HepG2 (cell line): ENCODE data around the gene HNRNPF. TPM values are rescaled to one million over a fixed set of nuclear protein-coding genes. Genes with fewer than 3 reads are reported as not detected.

Experiments
- AKNA ChIP-seq: sonication (generic); formaldehyde crosslinking; IDR thresholded peaks from 2 replicates; pipeline ENCODE4 v1.4.0; 2020; ENCODE audit warnings: missing genetic modification reagents, borderline replicate concordance
- CEBPG ChIP-seq: IDR thresholded peaks from 2 replicates; pipeline ENCODE4 v1.6.1; 2016
- DMAP1 ChIP-seq: IDR thresholded peaks from 2 replicates; pipeline ENCODE4 v1.6.1; 2016
- FOXA1 ChIP-seq, 2 experiments: fragments of 450-650 bp in 1 of 2; sonication (generic) in 1 of 2; formaldehyde crosslinking in 1 of 2; IDR thresholded peaks; 2 replicates each; pipeline versions ENCODE4 v1.4.0 to v1.6.1; 2016 to 2020; ENCODE audit warnings: missing genetic modification reagents in 1 of 2
- FOXO1 ChIP-seq: sonication (generic); formaldehyde crosslinking; IDR thresholded peaks from 2 replicates; pipeline ENCODE4 v1.4.0; 2020; ENCODE audit warnings: missing genetic modification reagents
- HHEX ChIP-seq: IDR thresholded peaks from 2 replicates; pipeline ENCODE4 v1.6.1; 2016; ENCODE audit warnings: control low read depth
- RAD21 ChIP-seq: fragments of 450-650 bp; formaldehyde crosslinking; IDR thresholded peaks from 2 replicates; pipeline ENCODE4 v1.5.0; 2020; ENCODE audit warnings: mild to moderate bottlenecking
- SRSF1 ChIP-seq: fragments of 200-400 bp; formaldehyde crosslinking; optimal IDR thresholded peaks from 2 replicates; pipeline ENCODE3; 2017; ENCODE audit warnings: mild to moderate bottlenecking, low read depth, low read length, moderate library complexity
- ZBTB33 ChIP-seq: sonication (generic); formaldehyde crosslinking; IDR thresholded peaks from 2 replicates; pipeline ENCODE4 v1.4.0; 2020; ENCODE audit warnings: missing genetic modification reagents
- ZMAT3 ChIP-seq: sonication (generic); formaldehyde crosslinking; conservative IDR thresholded peaks from 2 replicates; pipeline ENCODE4 v1.7.0; 2021; ENCODE audit warnings: missing genetic modification reagents
- ZNF160 ChIP-seq: sonication (generic); formaldehyde crosslinking; IDR thresholded peaks from 2 replicates; pipeline ENCODE4 v1.8.0; 2022; ENCODE audit warnings: mild to moderate bottlenecking, inconsistent platforms, missing genetic modification reagents
- ZNF451 ChIP-seq: sonication (generic); formaldehyde crosslinking; IDR thresholded peaks from 2 replicates; pipeline ENCODE4 v1.5.0; 2020; ENCODE audit warnings: mild to moderate bottlenecking, missing genetic modification reagents
- ZNF709 ChIP-seq: sonication (generic); formaldehyde crosslinking; IDR thresholded peaks from 2 replicates; pipeline ENCODE4 v1.5.0; 2020; ENCODE audit warnings: mild to moderate bottlenecking, missing genetic modification reagents
- ZNF891 ChIP-seq: sonication (generic); formaldehyde crosslinking; IDR thresholded peaks from 2 replicates; pipeline ENCODE4 v1.5.0; 2020; ENCODE audit warnings: mild to moderate bottlenecking, missing genetic modification reagents
- polyA plus RNA-seq, 8 experiments: library from polyadenylated mRNA; depleted of rRNA in 3 of 8; stranded (reverse) in 7 of 8; unstranded in 1 of 8; fragments of >200 nt; fragmentation: Illumina TruSeq in 4 of 8; extraction: Trizol in 4 of 8; gene quantifications; 2 replicates each; pipeline versions ENCODE4 v1.2.1 to v1.2.3, GENCODE V29; 2011 to 2016; ENCODE audit warnings: low read depth in 4 of 8, missing spikeins in 1 of 8, mixed read lengths in 1 of 8; ENCODE audit not compliant: insufficient read depth in 1 of 8
- total RNA-seq, 5 experiments: library from RNA; depleted of rRNA; stranded (reverse); fragments of >200 nt; fragmentation: Illumina TruSeq; extraction: Trizol; gene quantifications; 2 replicates each; pipeline ENCODE4 v1.2.3, GENCODE V29; 2016; ENCODE audit warnings: low read depth in 1 of 5
- TF ChIP-seq, protein P1 (sequence below): sonication (generic); formaldehyde crosslinking; IDR thresholded peaks from 2 replicates; pipeline ENCODE4 v1.4.0; 2020; ENCODE audit warnings: low read depth, mild to moderate bottlenecking, missing genetic modification reagents
- TF ChIP-seq, protein P2 (sequence below): sonication (generic); formaldehyde crosslinking; IDR thresholded peaks from 2 replicates; pipeline ENCODE4 v1.4.0; 2020; ENCODE audit warnings: mild to moderate bottlenecking, missing genetic modification reagents
- TF ChIP-seq, protein P3 (sequence below): sonication (generic); formaldehyde crosslinking; IDR thresholded peaks from 2 replicates; pipeline ENCODE4 v1.4.0; 2020; ENCODE audit warnings: missing genetic modification reagents, mild to moderate bottlenecking, borderline replicate concordance

Gene HNRNPF
- total and polyA plus RNA-seq, 2 of the 13 experiments (the other 11 are each of a cell fraction or from before 2014, with no cell fraction given) = 166 to 308 TPM

GRCh38 chr10:43348511-43349312 lies 60.3 kb downstream of the HNRNPF start (continued):
- TF ChIP-seq, protein P1, sequence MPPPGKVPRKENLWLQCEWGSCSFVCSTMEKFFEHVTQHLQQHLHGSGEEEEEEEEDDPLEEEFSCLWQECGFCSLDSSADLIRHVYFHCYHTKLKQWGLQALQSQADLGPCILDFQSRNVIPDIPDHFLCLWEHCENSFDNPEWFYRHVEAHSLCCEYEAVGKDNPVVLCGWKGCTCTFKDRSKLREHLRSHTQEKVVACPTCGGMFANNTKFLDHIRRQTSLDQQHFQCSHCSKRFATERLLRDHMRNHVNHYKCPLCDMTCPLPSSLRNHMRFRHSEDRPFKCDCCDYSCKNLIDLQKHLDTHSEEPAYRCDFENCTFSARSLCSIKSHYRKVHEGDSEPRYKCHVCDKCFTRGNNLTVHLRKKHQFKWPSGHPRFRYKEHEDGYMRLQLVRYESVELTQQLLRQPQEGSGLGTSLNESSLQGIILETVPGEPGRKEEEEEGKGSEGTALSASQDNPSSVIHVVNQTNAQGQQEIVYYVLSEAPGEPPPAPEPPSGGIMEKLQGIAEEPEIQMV (CRISPR knock-in tag) = no peak
- TF ChIP-seq ZNF160 (CRISPR knock-in tag) = no peak
- no peak for TF ChIP-seq ZBTB33 (CRISPR knock-in tag)
- TF ChIP-seq HHEX (CRISPR knock-in tag) = no peak
- TF ChIP-seq FOXO1 (CRISPR knock-in tag) = no peak
- no peak for TF ChIP-seq AKNA (CRISPR knock-in tag)
- no peak for TF ChIP-seq ZMAT3 (CRISPR knock-in tag)
- TF ChIP-seq ZNF451 = no peak
- 0 out of 2 replicates have a peak, but pooled peaks have one; percentile 7 for TF ChIP-seq CEBPG (CRISPR knock-in tag)
- TF ChIP-seq, protein P2, sequence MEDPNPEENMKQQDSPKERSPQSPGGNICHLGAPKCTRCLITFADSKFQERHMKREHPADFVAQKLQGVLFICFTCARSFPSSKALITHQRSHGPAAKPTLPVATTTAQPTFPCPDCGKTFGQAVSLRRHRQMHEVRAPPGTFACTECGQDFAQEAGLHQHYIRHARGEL (CRISPR knock-in tag) = no peak
- TF ChIP-seq ZNF891 (CRISPR knock-in tag) = no peak
- no peak for TF ChIP-seq SRSF1
- no peak for TF ChIP-seq ZNF709 (CRISPR knock-in tag)
- TF ChIP-seq RAD21 (CRISPR knock-in tag) = peak; percentile 93
- TF ChIP-seq FOXA1 (IDR thresholded peaks at IDR 0.05) = no peak
- no peak for TF ChIP-seq FOXA1 (CRISPR knock-in tag; IDR thresholded peaks at IDR 0.05)
- TF ChIP-seq, protein P3, sequence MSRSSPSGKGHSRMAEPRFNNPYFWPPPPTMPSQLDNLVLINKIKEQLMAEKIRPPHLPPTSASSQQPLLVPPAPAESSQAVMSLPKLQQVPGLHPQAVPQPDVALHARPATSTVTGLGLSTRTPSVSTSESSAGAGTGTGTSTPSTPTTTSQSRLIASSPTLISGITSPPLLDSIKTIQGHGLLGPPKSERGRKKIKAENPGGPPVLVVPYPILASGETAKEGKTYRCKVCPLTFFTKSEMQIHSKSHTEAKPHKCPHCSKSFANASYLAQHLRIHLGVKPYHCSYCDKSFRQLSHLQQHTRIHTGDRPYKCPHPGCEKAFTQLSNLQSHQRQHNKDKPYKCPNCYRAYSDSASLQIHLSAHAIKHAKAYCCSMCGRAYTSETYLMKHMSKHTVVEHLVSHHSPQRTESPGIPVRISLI (CRISPR knock-in tag) = no peak
- no peak for TF ChIP-seq DMAP1
